Measurements from ENCODE around the gene BIN1.

- TF ChIP-seq CTCF (IDR thresholded peaks at IDR 0.05) (no peak), TCF12 (IDR thresholded peaks at IDR 0.05) (no peak), USF2 (IDR thresholded peaks at IDR 0.05; ENCODE audit: borderline replicate concordance, low read depth, low read length) (no peak), MAX (IDR thresholded peaks at IDR 0.05; ENCODE audit: low read depth) (no peak), YY1 (IDR thresholded peaks at IDR 0.05; ENCODE audit: low read depth) (no peak), PBX3 (IDR thresholded peaks at IDR 0.05) (no peak), SIN3A (IDR thresholded peaks at IDR 0.05; ENCODE audit: borderline replicate concordance, low read depth, low read length) (no peak), FOXJ3 (CRISPR knock-in tag; IDR thresholded peaks at IDR 0.05) (no peak), FOXM1 (IDR thresholded peaks at IDR 0.05; ENCODE audit: low read depth) (no peak), NRF1 (IDR thresholded peaks at IDR 0.05; ENCODE audit: low read depth, low read length) (no peak)
Observed at GRCh38 chr2:127140538-127140937, 33.6 kb upstream of the BIN1 start.
